ENCODE data around the gene STAM. TPM values are rescaled to one million over a fixed set of nuclear protein-coding genes. Genes with fewer than 3 reads are reported as not detected.

The STAM gene
- total and polyA plus RNA-seq, 10 of the 15 experiments (the other 5 are each of a cell fraction or from before 2014, with no cell fraction given) = 8.8 to 15.9 (median 14.4) TPM

GRCh38 chr10:17758896-17759295, 114.9 kb downstream of the STAM start:
- no peak overlapping the region for H3K4me2 ChIP-seq (ENCODE audit: control insufficient read depth, insufficient read depth)
- H3K4me3 ChIP-seq = no peak overlapping the region
- H4K20me1 ChIP-seq (ENCODE audit: control insufficient read depth, insufficient read depth) = no peaks in the 10 kb centered on the region
- TF ChIP-seq E4F1 (IDR thresholded peaks at IDR 0.05; ENCODE audit: borderline replicate concordance, partially characterized antibody) (no peak), SIN3A (IDR thresholded peaks at IDR 0.05; ENCODE audit: low read depth, low read length) (no peak), ZNF622 (IDR thresholded peaks at IDR 0.05) (no peak), BCL11A (IDR thresholded peaks at IDR 0.05; ENCODE audit: low read depth, low read length) (no peak), ZNF207 (IDR thresholded peaks at IDR 0.05; ENCODE audit: borderline replicate concordance) (no peak), WRNIP1 (IDR thresholded peaks at IDR 0.05; ENCODE audit: borderline replicate concordance, low read depth, low read length) (no peak), BCL3 (IDR thresholded peaks at IDR 0.05; ENCODE audit: borderline replicate concordance, insufficient read depth, low read depth, low read length, poor library complexity, severe bottlenecking) (no peak), STAT1 (conservative IDR thresholded peaks at IDR 0.05) (no peak), FOS (IDR thresholded peaks at IDR 0.05; ENCODE audit: borderline replicate concordance, extremely low read depth, insufficient read length) (no peak), SMAD1 (IDR thresholded peaks at IDR 0.05; ENCODE audit: low read depth, partially characterized antibody) (no peak), YY1 (IDR thresholded peaks at IDR 0.05; ENCODE audit: low read depth, low read length) (no peak), IKZF1 (conservative IDR thresholded peaks at IDR 0.05) (no peak), IRF4 (IDR thresholded peaks at IDR 0.05; ENCODE audit: low read depth, low read length) (no peak), ZNF274 (IDR thresholded peaks at IDR 0.05; ENCODE audit: insufficient read depth, insufficient read length) (no peak), MAX (IDR thresholded peaks at IDR 0.05; ENCODE audit: low read depth, low read length) (no peak), FOXM1 (IDR thresholded peaks at IDR 0.05; ENCODE audit: low read depth, low read length) (no peak), NFIC (IDR thresholded peaks at IDR 0.05; ENCODE audit: low read depth, low read length) (no peak), RCOR1 (conservative IDR thresholded peaks at IDR 0.05; ENCODE audit: low read depth, low read length) (no peak)
- no peak for FAIRE-seq
- ChIA-PET POLR2A (no interaction called here), SMC1A (ENCODE audit: uncharacterized antibody, unreplicated experiment) (interaction anchor here (0.9 kb wide), 1 partner anchor 20 kb away, joined by 3 read pairs; no protein-coding TSS in a partner anchor), RAD21 (ENCODE audit: unreplicated experiment) (no interaction called here), CTCF (interaction anchor here (0.6 to 1.9 kb wide), 3 partner anchors 14 to 350 kb away, joined by 3 to 5 read pairs (median 3); no protein-coding TSS in a partner anchor)
- H3K27me3 ChIP-seq (replicated peaks in 1 of 2; ENCODE audit: control insufficient read depth in 2 of 2, insufficient read depth in 2 of 2, low read length in 1 of 2) = no peaks in the 10 kb centered on the region; a peak in 1 of 4 replicates
- no peak overlapping the region for H3K9ac ChIP-seq (ENCODE audit: control insufficient read depth, insufficient read depth, low read length)
- no peak for DNase-seq (ENCODE audit: low read depth, low spot score)
- H2AFZ ChIP-seq (ENCODE audit: control insufficient read depth, low read depth, low read length) = no peak overlapping the region
- no TSS peak for BruUV-seq (replicated peaks)
- no peak overlapping the region for H3K27ac ChIP-seq (ENCODE audit: control insufficient read depth, insufficient read depth)
- in situ Hi-C loops (cut with MboI) = no loop called here
- H3K79me2 ChIP-seq (ENCODE audit: control insufficient read depth, insufficient read depth, low read length) = no peaks in the 10 kb centered on the region
- ATAC-seq = no peak
- H3K9me3 ChIP-seq (replicated peaks; ENCODE audit: control insufficient read depth, insufficient read depth, low read length) = no peaks in the 10 kb centered on the region
- peaks cover 13% of the 10 kb centered on the region for H3K4me1 ChIP-seq (ENCODE audit: control insufficient read depth, insufficient read depth, low read length)
- intact Hi-C loops (cut with micrococcal nuclease; ENCODE audit: unreplicated experiment) = no loop called here
- H3K36me3 ChIP-seq (ENCODE audit: control insufficient read depth in 2 of 2, insufficient read depth in 2 of 2, low read length in 1 of 2) = no peaks in the 10 kb centered on the region
